ENCODE data around the gene RASL10B.

The RASL10B gene

DNA sequence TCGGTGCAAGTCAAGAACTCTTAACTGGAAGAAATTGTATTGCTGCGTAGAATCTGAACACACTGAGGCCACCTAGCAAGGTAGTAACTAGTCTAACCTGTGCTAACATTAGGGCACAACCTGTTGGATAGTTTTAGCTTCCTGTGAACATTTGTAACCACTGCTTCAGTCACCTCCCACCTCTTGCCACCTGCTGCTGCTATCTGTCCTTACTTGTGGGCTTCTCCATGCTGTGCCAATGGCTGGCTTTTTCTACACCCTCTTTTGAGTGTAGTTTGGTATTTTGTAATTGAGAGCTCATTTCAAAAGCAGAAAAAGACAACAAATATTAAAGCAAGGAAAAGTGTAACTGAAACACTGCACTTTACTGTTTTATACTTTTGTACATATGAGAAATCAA is 7.7 kb upstream of the RASL10B start:
- no peak for DNase-seq

DNA sequence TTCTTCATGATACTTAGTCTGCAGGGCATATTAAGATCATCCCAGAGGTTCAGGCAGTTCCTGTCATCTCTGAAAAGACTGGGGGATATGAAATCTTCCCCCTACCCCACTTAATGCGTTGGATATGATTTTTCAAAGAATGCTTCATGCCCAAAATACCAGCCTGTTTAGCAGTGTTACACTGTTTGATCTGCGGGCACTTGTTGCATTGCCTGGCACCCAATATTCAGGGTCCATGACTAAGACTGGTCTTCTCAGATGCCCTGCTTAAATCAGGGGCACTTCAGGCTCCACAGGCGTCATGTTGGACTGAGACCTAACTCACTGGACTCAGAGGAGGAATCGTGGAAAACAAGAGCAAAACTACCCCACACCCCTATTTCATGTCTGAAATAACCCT is 6.4 kb upstream of the RASL10B start:
- no peak for DNase-seq

GRCh38 chr17:35725802-35726126 is 5.7 kb upstream of the RASL10B start:
- DNase-seq, result no peak

GRCh38 chr17:35726127-35726952 is 5.1 kb upstream of the RASL10B start:
- no peak for DNase-seq

DNA sequence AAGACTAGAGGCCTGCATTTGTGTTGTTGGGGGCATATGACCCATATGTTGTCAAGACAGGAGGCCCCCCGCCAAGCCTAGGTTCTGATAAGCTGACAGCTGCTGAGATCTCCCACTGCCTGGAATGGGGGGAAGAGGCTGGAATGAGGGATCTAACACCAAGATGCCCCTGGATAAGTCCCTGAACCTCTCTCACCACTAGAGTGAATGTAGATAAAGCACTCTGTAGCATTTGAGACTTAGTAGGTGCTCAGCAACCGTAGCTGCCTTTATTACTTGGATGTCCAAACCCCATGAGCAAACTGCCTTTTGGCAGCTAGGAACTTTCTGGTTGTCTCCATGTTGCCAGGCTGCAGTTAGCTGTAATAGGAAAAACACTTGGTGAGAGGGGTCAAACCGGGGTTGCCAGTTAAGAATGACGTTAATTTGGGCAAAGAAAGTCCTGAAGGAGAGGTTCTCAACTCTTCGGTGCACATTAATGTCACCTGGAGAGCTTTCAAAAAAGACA is 4.4 kb upstream of the RASL10B start:
- DNase-seq, result no peak

- no peak for DNase-seq
These were observed 3.8 kb upstream of the RASL10B start for GRCh38 chr17:35727635-35728034.

GRCh38 chr17:35728551-35728950 is 2.9 kb upstream of the RASL10B start:
- no peak for DNase-seq

GRCh38 chr17:35729405-35729833 is 2.0 kb upstream of the RASL10B start:
- DNase-seq, result no peak

DNA sequence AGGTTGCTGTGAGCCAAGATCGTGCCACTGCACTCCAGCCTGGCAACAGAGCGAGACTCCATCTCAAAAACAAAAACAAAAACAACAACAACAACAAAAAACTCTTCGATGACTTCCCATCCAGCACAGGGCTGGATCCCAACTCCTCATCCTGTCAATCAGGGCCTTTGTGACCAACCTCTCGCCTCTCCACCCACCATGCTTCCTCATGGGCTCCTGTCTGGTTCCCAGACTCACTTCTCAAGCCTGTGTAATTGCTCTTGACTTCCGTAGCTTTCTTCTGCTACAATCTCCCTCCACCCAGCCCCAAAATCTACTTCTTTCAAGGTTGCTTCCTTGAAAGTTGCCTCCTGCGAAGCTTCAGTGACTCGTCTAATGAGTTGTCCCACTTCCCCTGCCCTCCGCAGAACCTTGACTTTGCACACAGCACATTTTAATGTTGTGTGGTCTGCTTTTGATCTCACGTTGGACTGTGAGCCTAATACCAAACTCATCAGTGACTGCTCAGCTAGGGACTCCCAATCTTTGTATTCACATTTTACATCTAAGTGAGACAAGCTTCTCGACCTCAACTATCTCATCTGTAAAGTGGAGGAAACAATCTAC is 936 bp upstream of the RASL10B start:
- no peak for DNase-seq

GRCh38 chr17:35731917-35732805 is 722 bp downstream of the RASL10B start:
- no peak for DNase-seq

GRCh38 chr17:35732806-35733136 is 1.3 kb downstream of the RASL10B start:
- no peak for DNase-seq

DNA sequence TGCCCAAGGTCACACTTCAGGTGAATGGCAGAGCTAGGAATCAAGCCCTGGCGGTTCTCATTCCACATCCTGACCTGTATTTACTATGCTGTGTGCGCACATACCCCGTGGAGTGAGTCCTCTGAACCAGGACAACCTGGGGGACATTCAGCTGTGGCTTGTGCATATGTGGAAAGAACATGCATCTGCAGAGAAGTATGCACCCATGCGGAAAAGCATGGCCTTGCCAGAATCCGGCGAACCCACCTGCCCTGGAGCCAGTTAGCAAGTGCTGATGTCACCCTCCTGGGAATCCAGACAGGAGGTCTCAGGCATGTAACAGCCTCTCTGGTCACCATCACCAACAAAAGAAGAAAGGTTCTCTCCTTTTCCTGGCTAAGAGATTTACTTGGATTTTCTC is 1.9 kb downstream of the RASL10B start:
- DNase-seq, result no peak

DNA sequence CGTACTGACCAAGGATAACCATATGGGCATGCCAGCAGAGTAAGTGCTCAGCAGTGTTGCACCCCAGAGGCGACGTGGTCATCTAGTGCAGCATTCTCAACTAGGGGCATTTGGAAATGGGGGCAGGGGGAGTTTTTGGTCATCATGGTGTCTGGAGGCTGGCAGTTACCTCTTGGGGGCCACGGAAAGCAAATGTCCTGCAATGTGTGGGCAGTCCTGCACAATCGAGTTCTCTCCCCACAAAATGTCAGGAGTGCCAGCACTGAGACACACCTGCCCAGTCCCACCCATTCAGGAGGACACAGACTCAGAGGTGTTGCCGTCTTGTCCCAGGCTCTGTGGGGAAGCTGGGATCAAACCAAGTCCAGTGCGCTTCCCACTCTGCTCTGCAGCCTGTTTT is 3.0 kb downstream of the RASL10B start:
- DNase-seq, result no peak

DNA sequence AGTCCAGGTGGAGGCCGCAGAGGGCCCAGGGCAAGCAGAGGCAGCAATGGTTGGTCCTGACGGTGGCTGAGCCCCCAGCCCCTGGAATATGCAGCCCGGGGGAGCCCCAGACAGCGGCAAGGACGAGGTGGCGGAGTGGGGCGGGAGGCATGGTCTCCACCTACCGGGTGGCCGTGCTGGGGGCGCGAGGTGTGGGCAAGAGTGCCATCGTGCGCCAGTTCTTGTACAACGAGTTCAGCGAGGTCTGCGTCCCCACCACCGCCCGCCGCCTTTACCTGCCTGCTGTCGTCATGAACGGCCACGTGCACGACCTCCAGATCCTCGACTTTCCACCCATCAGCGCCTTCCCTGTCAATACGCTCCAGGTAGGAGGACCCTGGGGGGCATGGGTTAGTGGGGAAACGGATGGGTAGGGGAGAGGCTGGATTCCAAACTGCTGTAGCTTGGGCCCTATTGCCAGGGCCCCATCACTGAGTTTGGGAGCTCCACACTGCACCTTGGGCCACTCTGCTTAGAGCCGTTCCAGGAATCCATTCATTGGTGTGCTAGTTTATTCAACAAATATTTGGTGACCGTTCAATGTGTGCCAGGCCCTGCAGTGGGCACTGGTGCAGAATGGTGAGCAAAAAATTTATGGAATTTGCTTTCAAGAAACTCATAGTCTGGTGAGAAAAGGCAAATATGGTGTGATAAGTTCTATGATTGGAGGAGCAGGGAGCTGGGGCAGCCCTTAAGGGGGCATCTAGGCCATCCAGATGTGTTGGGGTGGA is 3.8 kb downstream of the RASL10B start:
- DNase-seq, result no peak

DNA sequence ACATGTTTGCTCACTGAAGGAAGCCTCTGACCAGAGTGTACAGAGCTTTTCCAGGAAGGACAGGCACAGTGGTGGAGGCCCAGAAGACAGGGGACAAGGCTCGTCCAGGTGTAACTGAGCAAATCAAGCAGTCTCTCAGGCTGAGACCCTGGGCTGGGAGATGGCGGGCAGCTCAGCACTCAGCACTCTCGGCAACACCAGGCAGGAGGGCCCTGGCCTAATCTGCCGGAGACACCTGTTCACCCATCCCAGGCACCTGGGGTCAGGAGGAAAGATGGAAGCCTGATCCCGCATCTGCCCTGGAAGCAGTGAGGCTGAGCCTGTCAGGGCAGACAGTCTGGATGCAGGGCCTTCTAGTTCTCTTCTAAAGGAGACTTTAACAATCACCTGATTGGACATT is 4.8 kb downstream of the RASL10B start:
- no peak for DNase-seq

DNA sequence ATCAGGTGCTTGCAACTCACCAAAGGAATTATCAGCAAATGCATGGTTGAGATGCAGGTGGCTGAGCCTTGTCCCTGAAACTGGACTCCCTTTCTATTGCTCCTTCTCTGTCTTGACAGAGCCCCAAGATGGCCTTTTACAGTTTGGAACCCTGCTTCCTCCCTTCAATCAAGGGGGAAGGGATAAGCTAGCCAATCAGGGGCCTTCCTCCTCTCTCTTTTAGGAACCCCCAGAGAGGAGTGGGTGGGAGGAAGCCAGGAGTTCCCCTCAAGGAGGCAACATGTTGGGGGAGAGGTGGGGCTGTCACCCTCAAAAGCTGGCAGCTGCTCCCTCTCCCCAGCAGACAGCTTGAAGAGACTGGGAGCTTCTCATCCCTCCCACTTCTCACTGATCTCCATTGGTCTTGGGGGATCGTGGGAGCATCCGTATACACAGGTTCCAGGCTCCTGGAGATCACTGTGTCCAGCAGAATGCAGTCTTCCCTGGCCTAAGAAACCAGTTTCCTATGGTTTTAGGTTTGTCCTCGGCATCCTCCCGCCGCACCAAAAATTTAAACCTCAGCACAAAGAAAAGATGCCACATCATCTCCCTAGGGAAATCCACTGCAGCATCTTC is 7.2 kb downstream of the RASL10B start:
- DNase-seq, result no peak

GRCh38 chr17:35740216-35740615 is 8.8 kb downstream of the RASL10B start:
- DNase-seq, result no peak

DNA sequence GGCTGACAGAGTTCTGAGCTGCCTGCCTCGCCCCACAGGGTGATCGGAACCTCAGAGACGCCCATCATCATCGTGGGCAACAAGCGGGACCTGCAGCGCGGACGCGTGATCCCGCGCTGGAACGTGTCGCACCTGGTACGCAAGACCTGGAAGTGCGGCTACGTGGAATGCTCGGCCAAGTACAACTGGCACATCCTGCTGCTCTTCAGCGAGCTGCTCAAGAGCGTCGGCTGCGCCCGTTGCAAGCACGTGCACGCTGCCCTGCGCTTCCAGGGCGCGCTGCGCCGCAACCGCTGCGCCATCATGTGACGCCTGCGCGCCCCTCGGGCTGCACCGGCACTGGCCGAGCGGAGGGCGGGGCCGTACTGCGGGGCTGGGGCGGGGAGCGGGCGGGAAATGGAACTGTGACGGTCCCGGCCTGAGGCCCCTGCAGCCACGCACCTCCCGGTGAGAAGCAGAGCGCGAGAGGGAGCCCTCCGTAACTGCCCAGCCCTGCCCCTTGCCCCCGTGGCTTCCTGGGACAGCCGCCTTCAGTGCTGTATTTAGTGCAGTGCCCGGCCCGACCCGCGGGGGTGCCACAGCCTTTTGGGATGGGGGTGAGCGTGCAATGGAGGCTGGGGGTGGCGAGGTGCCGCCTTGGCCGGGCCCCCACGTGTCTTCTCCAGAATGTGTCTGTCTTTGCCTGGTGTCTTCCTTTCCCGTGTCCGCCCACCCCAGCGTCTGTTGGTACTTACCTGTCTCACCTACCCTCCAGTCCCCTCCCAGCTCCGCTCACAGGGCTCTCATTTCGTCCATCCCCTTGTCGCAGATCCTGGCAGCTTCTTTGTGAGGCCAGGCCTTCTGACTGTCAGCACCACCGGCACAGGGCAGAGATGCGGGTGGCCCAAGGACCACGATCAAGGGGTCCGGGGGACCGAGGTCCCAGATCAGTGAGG is 9.8 kb downstream of the RASL10B start:
- peak; percentile 21 for DNase-seq

DNA sequence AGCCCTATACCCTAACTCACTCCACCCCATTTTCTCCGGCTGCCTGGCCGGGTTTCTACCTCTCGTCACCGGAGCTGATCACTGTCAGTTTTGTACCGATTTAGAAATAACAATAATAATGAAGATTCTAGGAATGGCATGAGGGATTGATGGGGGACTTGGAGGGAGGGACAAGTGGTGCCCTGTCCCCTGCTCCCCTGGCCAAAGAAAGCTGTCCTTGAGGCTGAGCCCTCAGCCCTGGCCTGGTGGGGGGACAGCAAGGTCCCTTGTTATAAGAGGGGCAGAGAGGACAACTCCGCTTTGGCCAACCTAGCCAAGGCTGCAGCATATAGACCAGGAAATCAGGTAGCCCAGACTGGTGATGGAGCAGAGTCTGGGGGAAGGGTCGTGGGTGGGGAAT is 11.1 kb downstream of the RASL10B start:
- no peak for DNase-seq

DNA sequence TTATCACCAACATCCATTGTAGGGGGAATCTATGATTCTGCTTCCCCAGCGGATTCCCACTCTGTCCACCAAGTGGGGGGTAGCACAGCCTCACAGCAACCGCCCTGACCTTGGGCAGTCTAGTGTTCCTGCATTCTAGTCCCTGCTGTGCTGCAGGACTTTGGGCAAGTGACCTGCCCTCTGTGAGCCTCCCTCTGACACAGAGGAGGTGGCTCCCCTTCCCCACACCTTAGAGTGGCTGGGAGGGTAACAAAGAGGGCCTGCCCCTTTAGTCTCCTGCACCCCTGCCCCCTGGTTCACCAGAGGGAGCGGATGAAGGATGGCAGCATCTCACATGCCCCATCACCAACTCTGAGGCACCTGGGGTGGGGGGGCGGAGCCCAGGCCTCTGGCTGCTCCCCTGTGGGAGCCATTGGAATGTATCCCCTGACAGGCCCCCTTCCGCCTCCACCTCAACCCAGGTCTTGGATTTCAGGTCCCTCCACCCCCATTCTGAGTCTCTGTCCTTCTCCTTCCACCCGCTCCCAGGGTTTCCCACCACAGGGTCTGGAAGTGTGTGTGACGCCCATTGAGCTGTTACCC is 11.5 kb downstream of the RASL10B start:
- no peak for DNase-seq

Data from NCI-H2107 (cell line).